H1 (cell line): Measurements from ENCODE around the gene RPS6KC1. TPM values are rescaled to one million over a fixed set of nuclear protein-coding genes. Genes with fewer than 3 reads are reported as not detected.

Source experiments
- CTCF ChIA-PET: fragments of 300-600 bp; sonication (Branson Sonifier 250); formaldehyde crosslinking; loops from one replicate; lab custom pipeline; 2021; ENCODE audit not compliant: partially characterized antibody; lab: Charles Lee
- POLR2A ChIA-PET: fragments of 300-600 bp; sonication (Branson Sonifier 250); formaldehyde crosslinking; loops from one replicate; lab custom pipeline; 2021; ENCODE audit warnings: inconsistent platforms; ENCODE audit not compliant: partially characterized antibody; lab: Charles Lee
- DNase-seq, 2 experiments: peaks; one replicate each; pipeline versions ENCODE4 v3.0.0 to v3.0.0-alpha.2; 2010 to 2022; ENCODE audit warnings: low spot score in 2 of 2, low read depth in 1 of 2, mixed read lengths in 1 of 2
- FAIRE-seq: peaks from 2 replicates; lab custom pipeline; 2011; peaks lifted over from hg19 to GRCh38; lab: Jason Lieb, UNC
- H2AFZ ChIP-seq: 2 replicates; pipeline ENCODE4 v1.8.1; 2012; ENCODE audit warnings: low read length, inconsistent platforms
- H2AK5ac ChIP-seq: 2 replicates; pipeline ENCODE4 v1.6.1; 2013; ENCODE audit warnings: low read depth, low read length
- H2BK120ac ChIP-seq: replicated peaks from 2 replicates; pipeline ENCODE3; 2013; ENCODE audit warnings: low read depth, low read length, inconsistent platforms
- H2BK12ac ChIP-seq: 2 replicates; pipeline ENCODE4 v1.6.1; 2013; ENCODE audit warnings: low read depth, low read length
- H2BK15ac ChIP-seq: 2 replicates; pipeline ENCODE4 v1.6.1; 2013; ENCODE audit warnings: low read length
- H2BK20ac ChIP-seq: 2 replicates; pipeline ENCODE4 v1.6.1; 2013; ENCODE audit warnings: low read length
- H2BK5ac ChIP-seq: 2 replicates; pipeline ENCODE4 v1.6.1; 2013; ENCODE audit warnings: low read depth, low read length
- H3K14ac ChIP-seq: 2 replicates; pipeline ENCODE4 v1.6.1; 2013; ENCODE audit warnings: inconsistent platforms; ENCODE audit not compliant: insufficient read length
- H3K18ac ChIP-seq: 2 replicates; pipeline ENCODE4 v1.6.1; 2013; ENCODE audit warnings: low read length; ENCODE audit errors: extremely low read depth
- H3K23ac ChIP-seq: 2 replicates; pipeline ENCODE4 v1.6.1; 2013; ENCODE audit warnings: inconsistent platforms; ENCODE audit not compliant: insufficient read length
- H3K23me2 ChIP-seq: 2 replicates; pipeline ENCODE4 v1.6.1; 2013; ENCODE audit warnings: low read depth, low read length
- H3K27ac ChIP-seq: 2 replicates; pipeline ENCODE4 v1.6.1; 2011; ENCODE audit warnings: low read depth, low read length, inconsistent platforms
- H3K27me3 ChIP-seq, 4 experiments: replicated peaks in 1 of 4; 1 replicate in 1 of 4; 2 replicates in 3 of 4; pipeline versions ENCODE4 v1.6.1 to v1.8.1; 2011 to 2013; ENCODE audit warnings: low read length in 3 of 4, mild to moderate bottlenecking in 3 of 4, inconsistent platforms in 2 of 4, mixed read lengths in 2 of 4, moderate library complexity in 1 of 4; ENCODE audit not compliant: control insufficient read depth in 3 of 4, insufficient read depth in 3 of 4; ENCODE audit errors: extremely low read depth in 1 of 4
- H3K36me3 ChIP-seq, 4 experiments: 2 replicates each; pipeline versions ENCODE4 v1.6.1 to v1.8.1; 2011 to 2013; ENCODE audit warnings: mild to moderate bottlenecking in 4 of 4, low read length in 3 of 4, moderate library complexity in 2 of 4, control low read depth in 1 of 4, inconsistent platforms in 1 of 4; ENCODE audit not compliant: insufficient read depth in 4 of 4, control insufficient read depth in 2 of 4
- H3K4ac ChIP-seq: replicated peaks from 2 replicates; pipeline ENCODE3; 2013; ENCODE audit warnings: low read length, low read depth, mixed read lengths, inconsistent platforms; ENCODE audit not compliant: insufficient read length
- H3K4me1 ChIP-seq, 4 experiments: replicated peaks in 1 of 4; 1 replicate in 1 of 4; 2 replicates in 3 of 4; pipeline versions ENCODE4 v1.6.1 to v1.8.1; 2011 to 2013; ENCODE audit warnings: low read length in 3 of 4, inconsistent platforms in 2 of 4, mixed read lengths in 1 of 4; ENCODE audit not compliant: insufficient read depth in 4 of 4, control insufficient read depth in 3 of 4
- H3K4me2 ChIP-seq, 2 experiments: 2 replicates each; pipeline versions ENCODE4 v1.6.1 to v1.8.1; 2011 to 2013; ENCODE audit warnings: low read depth in 2 of 2, low read length in 2 of 2, control low read depth in 1 of 2, inconsistent platforms in 1 of 2, mild to moderate bottlenecking in 1 of 2; ENCODE audit not compliant: insufficient read depth in 1 of 2
- H3K4me3 ChIP-seq, 4 experiments: fragments of 200-600, 300-600 bp in 1 of 4; sonication (generic), shearing (Covaris generic), sonication (Bioruptor Twin) in 1 of 4; 2 replicates each; pipeline versions ENCODE4 v1.5.1 to v1.8.1; 2011 to 2016; ENCODE audit warnings: low read length in 4 of 4, low read depth in 3 of 4, control low read depth in 2 of 4, inconsistent platforms in 2 of 4, mild to moderate bottlenecking in 2 of 4, mixed read lengths in 1 of 4, moderate library complexity in 1 of 4; ENCODE audit not compliant: insufficient read depth in 2 of 4; ENCODE audit errors: extremely low read depth in 1 of 4
- H3K56ac ChIP-seq: replicated peaks from 2 replicates; pipeline ENCODE3; 2013; ENCODE audit warnings: low read depth, mild to moderate bottlenecking, mixed read lengths, low read length, inconsistent platforms; ENCODE audit not compliant: insufficient read length
- H3K79me1 ChIP-seq: 2 replicates; pipeline ENCODE4 v1.6.1; 2013; ENCODE audit warnings: low read depth, low read length, control low read depth
- H3K79me2 ChIP-seq, 2 experiments: 2 replicates each; pipeline versions ENCODE4 v1.6.1 to v1.8.1; 2012 to 2013; ENCODE audit warnings: low read length in 2 of 2, mild to moderate bottlenecking in 2 of 2, inconsistent platforms in 1 of 2; ENCODE audit not compliant: insufficient read depth in 2 of 2, control insufficient read depth in 1 of 2
- H3K9ac ChIP-seq, 4 experiments: replicated peaks in 1 of 4; 1 replicate in 1 of 4; 2 replicates in 3 of 4; pipeline versions ENCODE4 v1.6.1 to v1.8.1; 2011 to 2013; ENCODE audit warnings: low read depth in 3 of 4, low read length in 3 of 4, control low read depth in 2 of 4, mild to moderate bottlenecking in 2 of 4, moderate library complexity in 2 of 4, inconsistent platforms in 1 of 4; ENCODE audit errors: extremely low read depth in 1 of 4
- H3K9me3 ChIP-seq, 2 experiments: 2 replicates each; pipeline versions ENCODE4 v1.6.1 to v1.8.1; 2012 to 2013; ENCODE audit warnings: mild to moderate bottlenecking in 2 of 2, moderate library complexity in 2 of 2, control low read depth in 1 of 2, inconsistent platforms in 1 of 2, low read depth in 1 of 2, low read length in 1 of 2, mixed read lengths in 1 of 2; ENCODE audit not compliant: insufficient read depth in 2 of 2
- H4K20me1 ChIP-seq, 2 experiments: replicated peaks in 1 of 2; 2 replicates each; pipeline versions ENCODE3 to v1.8.1; 2011 to 2013; ENCODE audit warnings: inconsistent platforms in 2 of 2, low read length in 2 of 2, mild to moderate bottlenecking in 1 of 2; ENCODE audit not compliant: insufficient read depth in 2 of 2, control insufficient read depth in 1 of 2
- H4K5ac ChIP-seq: 2 replicates; pipeline ENCODE4 v1.6.1; 2013; ENCODE audit warnings: low read length, low read depth, mixed read lengths, inconsistent platforms; ENCODE audit not compliant: insufficient read length
- H4K8ac ChIP-seq: 2 replicates; pipeline ENCODE4 v1.8.0; 2013; ENCODE audit warnings: mild to moderate bottlenecking, moderate library complexity, low read length, inconsistent platforms; ENCODE audit not compliant: insufficient read depth; ENCODE audit errors: extremely low read depth
- H4K91ac ChIP-seq: replicated peaks from 2 replicates; pipeline ENCODE3; 2013; ENCODE audit warnings: low read length, mixed read lengths, inconsistent platforms; ENCODE audit not compliant: insufficient read length
- CHD1 ChIP-seq: IDR thresholded peaks from 2 replicates; pipeline ENCODE4 v1.6.1; 2012; ENCODE audit warnings: low read depth, low read length, improper control_type of control experiment
- CHD2 ChIP-seq: IDR thresholded peaks from 2 replicates; pipeline ENCODE4 v1.6.1; 2012; ENCODE audit warnings: low read length, improper control_type of control experiment
- EP300 ChIP-seq, 2 experiments: IDR thresholded peaks; 1 replicate in 1 of 2; 2 replicates in 1 of 2; pipeline ENCODE4 v1.6.1; 2011 to 2012; ENCODE audit warnings: low read depth in 2 of 2, low read length in 2 of 2, mild to moderate bottlenecking in 2 of 2, borderline replicate concordance in 1 of 2, inconsistent platforms in 1 of 2, moderate library complexity in 1 of 2
- WGBS, 2 experiments: shearing (Covaris generic) in 1 of 2; methylation state at CpG; one replicate each; pipeline versions ENCODE4 v1.1.6 to v1.1.7; 2013 to 2015; ENCODE audit warnings: low lambda C conversion rate in 2 of 2, mixed read lengths in 2 of 2, inconsistent platforms in 1 of 2, low coverage in 1 of 2, missing lambda C conversion rate in 1 of 2; ENCODE audit not compliant: insufficient replicate concordance in 2 of 2, insufficient coverage in 1 of 2, insufficient read length in 1 of 2; ENCODE audit errors: extremely low coverage in 1 of 2, missing lambda C conversion rate in 1 of 2; 5-methylcytosine and 5-hydroxymethylcytosine counted together
- polyA plus RNA-seq, 7 experiments: library from polyadenylated mRNA; depleted of rRNA in 3 of 7; stranded (reverse) in 5 of 7; unstranded in 2 of 7; fragments of >200 nt in 5 of 7; fragments of 200-250 nt in 2 of 7; gene quantifications; 1 replicate in 5 of 7; 2 replicates in 1 of 7; 4 replicates in 1 of 7; pipeline versions ENCODE4 v1.2.1 to v1.2.3, GENCODE V29; 2011 to 2013; ENCODE audit warnings: missing spikeins in 2 of 7, mixed read lengths in 2 of 7
- total RNA-seq: library from RNA; stranded (reverse); fragmentation: NEBNext Ultra II Directional; extraction: Animal tissue kit (Norgen Biotek cat#: 25700); gene quantifications from 2 replicates; pipeline ENCODE4 v1.2.1, GENCODE V29; 2021

RPS6KC1 gene
- total and polyA plus RNA-seq, 2 of the 8 experiments (the other 6 are each of a cell fraction or from before 2014, with no cell fraction given), result 4.9 to 17.6 TPM

DNA sequence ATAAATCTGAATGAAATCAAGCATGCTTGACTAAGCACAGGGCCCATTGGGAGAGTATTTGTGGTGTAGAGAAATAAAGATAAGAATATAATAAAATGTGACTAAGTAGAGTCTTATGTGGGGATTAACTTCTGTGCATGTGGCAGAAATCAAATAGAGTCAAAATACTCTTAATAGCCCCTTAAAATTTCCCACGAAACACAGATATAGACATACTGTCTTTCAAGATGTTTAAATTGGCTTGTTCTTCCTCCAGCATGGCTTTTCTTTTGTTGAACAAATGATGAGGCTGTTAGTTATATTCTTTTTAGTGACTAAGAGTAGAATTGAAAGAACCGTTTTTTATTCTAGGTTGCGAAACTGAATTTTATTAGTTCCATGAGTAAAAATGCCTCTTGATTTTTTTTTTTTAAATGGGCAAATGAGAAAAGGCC is 112.3 kb downstream of the RPS6KC1 start:
- Histone ChIP-seq H2AFZ (no peak overlapping the region), H3K14ac (no peak overlapping the region), H2BK120ac (no peak overlapping the region), H2BK15ac (no peak overlapping the region), H3K36me3 (no peaks in the 10 kb centered on the region), H3K79me1 (no peaks in the 10 kb centered on the region), H3K79me2 (no peaks in the 10 kb centered on the region), H3K4me1 (no peaks in the 10 kb centered on the region), H2BK5ac (no peak overlapping the region), H2AK5ac (no peak overlapping the region), H3K9me3 (no peaks in the 10 kb centered on the region; a peak in 1 of 4 replicates), H3K56ac (no peak overlapping the region), H3K27ac (no peak overlapping the region), H3K23me2 (no peaks in the 10 kb centered on the region), H4K91ac (no peak overlapping the region), H4K5ac (no peak overlapping the region), H4K8ac (no peak overlapping the region), H2BK12ac (no peak overlapping the region), H4K20me1 (no peaks in the 10 kb centered on the region), H3K4ac (no peak overlapping the region), H3K4me2 (no peak overlapping the region), H3K23ac (no peak overlapping the region), H3K4me3 (no peak overlapping the region), H2BK20ac (no peak overlapping the region), H3K18ac (no peak overlapping the region), H3K9ac (no peak overlapping the region), H3K27me3 (peaks cover 0 to 1% (median 0%) of the 10 kb centered on the region in 4 experiments; a peak in 1 of 7 replicates)
- ChIA-PET POLR2A (no interaction called here), CTCF (interaction anchor here (1.2 kb wide), 1 partner anchor 13 kb away, joined by 3 read pairs; no protein-coding TSS in a partner anchor)
- FAIRE-seq (no peak), DNase-seq (no peak)
- WGBS, 2 experiments, result 92% methylated on average over 3 of the region's 3 CpGs; no CpG with 5 or more reads in 1 of the 2 experiments
- TF ChIP-seq CHD2 (no peak), EP300 (IDR thresholded peaks at IDR 0.05; ENCODE audit: borderline replicate concordance in 1 of 2, low read depth in 2 of 2, low read length in 2 of 2) (no peak), CHD1 (no peak)
